Upper lobe of left lung (tissue), 6 donors: Measurements from ENCODE around the gene PATE2. TPM values are rescaled to one million over a fixed set of nuclear protein-coding genes. Genes with fewer than 3 reads are reported as not detected.

ENCODE experiments used
- ATAC-seq, 2 donors: fragments of 200-7000 bp; cut with Tn5 transposase; one replicate each; pipeline ENCODE4 v1.9.1; 2022; ENCODE audit warnings: mild to moderate bottlenecking in 2 of 2, moderate library complexity in 2 of 2; ENCODE audit not compliant: low FRiP score in 2 of 2
- DNase-seq, 2 donors: peaks; one replicate each; pipeline ENCODE4 v3.0.0-alpha.2; 2019 to 2020
- H3K27ac ChIP-seq, 4 donors: fragments of 200-600 bp; sonication (generic); one replicate each; pipeline ENCODE4 v1.5.1; 2016 to 2019
- H3K27me3 ChIP-seq, 4 donors: fragments of 200-600 bp; sonication (generic); one replicate each; pipeline ENCODE4 v1.5.1; 2017 to 2019
- H3K36me3 ChIP-seq, 4 donors: fragments of 200-600 bp; sonication (generic); one replicate each; pipeline ENCODE4 v1.5.1; 2016 to 2019
- H3K4me1 ChIP-seq, 4 donors: fragments of 200-600 bp; sonication (generic); one replicate each; pipeline ENCODE4 v1.5.1; 2018 to 2019
- H3K4me3 ChIP-seq, 4 donors: fragments of 200-600 bp; sonication (generic); one replicate each; pipeline ENCODE4 v1.5.1; 2017 to 2019; ENCODE audit warnings: mild to moderate bottlenecking in 2 of 4, moderate library complexity in 1 of 4
- H3K9me3 ChIP-seq, 4 donors: fragments of 200-600 bp; sonication (generic); one replicate each; pipeline ENCODE4 v1.5.1; 2018 to 2019
- WGBS, 2 donors: methylation state at CpG; one replicate each; pipeline ENCODE4 v1.1.5; 2017 to 2018; 5-methylcytosine and 5-hydroxymethylcytosine counted together
- total RNA-seq, 6 donors: library from RNA; depleted of rRNA in 4 of 6; stranded (reverse); fragments of >200 nt in 4 of 6; gene quantifications; one replicate each; pipeline versions ENCODE4 v1.1.0 to v1.2.1, GENCODE V29; 2016 to 2021
- TF ChIP-seq, protein P1 (sequence below), 6 experiments: fragments of 450-650 bp in 4 of 6; fragments of 200-600 bp in 2 of 6; sonication (generic) in 2 of 6; IDR thresholded peaks; one replicate each; pipeline ENCODE4 v1.5.1; 2016 to 2019; ENCODE audit warnings: antibody characterized with exemption in 6 of 6
- donor health status: DM: no; HTN: no; CAD: no; lungs with moderate emphysema.
- donor health status: DM: no; HTN: yes; CAD: no; lungs with severe emphysema.

The PATE2 gene
- total RNA-seq, 6 donors from 2014 or later, result not detected

DNA sequence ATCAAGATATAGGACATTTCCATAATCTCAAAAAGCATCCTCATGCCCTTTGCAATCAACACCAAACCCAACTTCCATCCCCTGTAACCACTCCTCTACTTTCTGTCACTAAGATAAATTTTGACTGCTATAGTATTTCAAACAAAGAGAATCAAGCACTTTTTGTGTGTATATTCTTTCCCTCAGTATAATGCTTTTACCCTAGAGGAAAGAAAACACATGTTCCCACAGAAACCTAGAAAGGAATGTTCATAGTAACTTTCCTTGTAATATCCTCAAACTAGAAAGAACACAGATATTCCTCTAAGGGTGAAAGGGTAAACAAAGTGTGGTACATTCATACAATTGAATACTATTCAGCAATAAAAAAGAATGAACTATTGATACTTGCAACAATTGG is 38.0 kb downstream of the PATE2 start:
- Histone ChIP-seq H3K27ac (no peak overlapping the region), H3K4me1 (no peaks in the 10 kb centered on the region), H3K36me3 (no peaks in the 10 kb centered on the region), H3K9me3 (no peaks in the 10 kb centered on the region), H3K4me3 (no peak overlapping the region), H3K27me3 (no peaks in the 10 kb centered on the region)
- DNase-seq (no peak), ATAC-seq (no peak)
- TF ChIP-seq, protein P1, sequence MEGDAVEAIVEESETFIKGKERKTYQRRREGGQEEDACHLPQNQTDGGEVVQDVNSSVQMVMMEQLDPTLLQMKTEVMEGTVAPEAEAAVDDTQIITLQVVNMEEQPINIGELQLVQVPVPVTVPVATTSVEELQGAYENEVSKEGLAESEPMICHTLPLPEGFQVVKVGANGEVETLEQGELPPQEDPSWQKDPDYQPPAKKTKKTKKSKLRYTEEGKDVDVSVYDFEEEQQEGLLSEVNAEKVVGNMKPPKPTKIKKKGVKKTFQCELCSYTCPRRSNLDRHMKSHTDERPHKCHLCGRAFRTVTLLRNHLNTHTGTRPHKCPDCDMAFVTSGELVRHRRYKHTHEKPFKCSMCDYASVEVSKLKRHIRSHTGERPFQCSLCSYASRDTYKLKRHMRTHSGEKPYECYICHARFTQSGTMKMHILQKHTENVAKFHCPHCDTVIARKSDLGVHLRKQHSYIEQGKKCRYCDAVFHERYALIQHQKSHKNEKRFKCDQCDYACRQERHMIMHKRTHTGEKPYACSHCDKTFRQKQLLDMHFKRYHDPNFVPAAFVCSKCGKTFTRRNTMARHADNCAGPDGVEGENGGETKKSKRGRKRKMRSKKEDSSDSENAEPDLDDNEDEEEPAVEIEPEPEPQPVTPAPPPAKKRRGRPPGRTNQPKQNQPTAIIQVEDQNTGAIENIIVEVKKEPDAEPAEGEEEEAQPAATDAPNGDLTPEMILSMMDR (IDR thresholded peaks at IDR 0.05), result no peak

DNA sequence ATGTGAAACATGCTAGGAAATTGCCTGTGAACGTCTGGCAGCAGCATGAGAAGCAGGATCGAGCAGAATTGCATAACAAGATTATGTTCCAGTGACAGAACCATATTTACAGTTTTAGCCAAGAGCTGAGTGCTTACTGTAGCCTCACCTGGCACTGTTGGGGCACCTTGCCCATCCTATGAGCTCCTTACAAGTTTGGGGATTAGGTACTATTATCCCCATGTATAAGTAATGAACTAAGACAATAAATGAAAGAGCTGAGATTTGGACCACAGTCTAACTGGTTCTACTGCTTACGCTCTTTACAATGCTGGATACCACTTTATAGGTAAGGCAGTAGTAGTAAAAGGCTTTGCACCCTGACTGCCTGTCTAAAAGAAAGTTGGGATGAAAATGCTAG is 49.7 kb downstream of the PATE2 start:
- Histone ChIP-seq H3K4me1 (no peaks in the 10 kb centered on the region), H3K36me3 (no peaks in the 10 kb centered on the region), H3K27ac (no peak overlapping the region), H3K4me3 (no peak overlapping the region), H3K9me3 (no peaks in the 10 kb centered on the region), H3K27me3 (no peaks in the 10 kb centered on the region)
- 57 to 62% methylated on average over 3 of the region's 3 CpGs for WGBS, 2 donors
- DNase-seq (no peak), ATAC-seq (no peak)
- TF ChIP-seq, protein P1 (IDR thresholded peaks at IDR 0.05), result no peak

Other genes with a start within 250 kb of the PATE2 start
- gene EI24, start 209.4 kb downstream of the PATE2 start, total RNA-seq, result 10 to 100 TPM; 31.4 to 80.0 (median 60.4) TPM
- gene STT3A, start 186.0 kb downstream of the PATE2 start, total RNA-seq, result 100 to 1,000 TPM in 1 of 6 donors, 10 to 100 TPM in 5; 41.0 to 131 (median 71.1) TPM
- 1 to 10 TPM; 1.6 to 3.8 (median 2.7) TPM for gene CHEK1, start 153.7 kb downstream of the PATE2 start, total RNA-seq
- not detected for gene ACRV1, start 98.0 kb downstream of the PATE2 start, total RNA-seq
- not detected for gene PATE1, start 32.5 kb downstream of the PATE2 start, total RNA-seq
- not detected for gene PATE3, start 9.3 kb upstream of the PATE2 start, total RNA-seq
- gene PATE4, start 54.5 kb upstream of the PATE2 start, total RNA-seq, result not detected
- gene HYLS1, start 108.8 kb upstream of the PATE2 start, total RNA-seq, result 1 to 10 TPM in 5 of 6 donors, under 1 TPM in 1; 0.55 to 6.3 (median 3.8) TPM
- gene PUS3, start 124.4 kb upstream of the PATE2 start, total RNA-seq, result 10 to 100 TPM in 3 of 6 donors, 1 to 10 TPM in 3; 2.6 to 22.5 (median 10.0) TPM
- gene DDX25, start 125.7 kb upstream of the PATE2 start, total RNA-seq, result under 1 TPM in 1 of 6 donors, not detected in 5; 0.31 TPM
- under 1 TPM in 1 of 6 donors, not detected in 5; 0.13 TPM for gene VSIG10L2, start 167.2 kb upstream of the PATE2 start, total RNA-seq